Measurements from ENCODE around the gene MICAL2. TPM values are rescaled to one million over a fixed set of nuclear protein-coding genes. Genes with fewer than 3 reads are reported as not detected.

The MICAL2 gene
- total RNA-seq, 1 experiment from 2014 or later: 53.4 TPM

GRCh38 chr11:12188548-12189317 lies 78.3 kb downstream of the MICAL2 start:
- no peak for DNase-seq (ENCODE audit: low spot score)

DNA sequence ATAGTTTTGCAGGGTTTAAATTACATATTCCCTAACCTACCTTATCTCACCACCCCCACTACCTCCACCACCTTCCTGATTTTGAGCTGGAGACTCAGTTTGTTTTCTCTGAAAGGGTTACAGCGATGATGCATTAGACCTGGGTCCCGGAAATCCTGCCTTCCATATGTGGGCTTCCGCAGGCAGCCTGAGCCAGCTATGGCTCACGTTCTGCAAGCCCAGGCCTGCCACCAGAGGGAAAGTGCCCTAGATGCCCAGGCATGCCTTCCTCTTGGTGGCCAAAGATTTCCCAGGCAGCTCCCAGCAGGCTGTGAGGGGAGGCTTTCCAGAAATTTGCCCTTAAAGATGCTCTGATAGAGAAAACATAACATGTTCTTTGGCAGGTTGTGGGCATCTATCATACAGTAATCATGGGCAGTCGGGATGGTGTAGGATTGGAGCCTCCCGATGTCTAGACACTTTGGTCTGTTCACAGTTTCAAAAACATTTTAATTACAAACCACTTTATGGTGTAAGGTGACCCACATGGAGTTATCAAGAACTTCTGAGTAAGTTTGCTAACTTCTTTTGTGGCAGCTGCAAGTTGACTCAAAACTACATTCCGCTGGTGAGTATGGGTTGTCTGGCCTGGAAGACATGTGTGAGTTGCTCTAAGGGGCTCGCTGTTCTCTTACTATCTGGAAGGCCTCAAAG lies 79.3 kb downstream of the MICAL2 start:
- no peak for DNase-seq (ENCODE audit: low spot score)

GRCh38 chr11:12190511-12190910 lies 80.1 kb downstream of the MICAL2 start:
- DNase-seq (ENCODE audit: low spot score): no peak

DNA sequence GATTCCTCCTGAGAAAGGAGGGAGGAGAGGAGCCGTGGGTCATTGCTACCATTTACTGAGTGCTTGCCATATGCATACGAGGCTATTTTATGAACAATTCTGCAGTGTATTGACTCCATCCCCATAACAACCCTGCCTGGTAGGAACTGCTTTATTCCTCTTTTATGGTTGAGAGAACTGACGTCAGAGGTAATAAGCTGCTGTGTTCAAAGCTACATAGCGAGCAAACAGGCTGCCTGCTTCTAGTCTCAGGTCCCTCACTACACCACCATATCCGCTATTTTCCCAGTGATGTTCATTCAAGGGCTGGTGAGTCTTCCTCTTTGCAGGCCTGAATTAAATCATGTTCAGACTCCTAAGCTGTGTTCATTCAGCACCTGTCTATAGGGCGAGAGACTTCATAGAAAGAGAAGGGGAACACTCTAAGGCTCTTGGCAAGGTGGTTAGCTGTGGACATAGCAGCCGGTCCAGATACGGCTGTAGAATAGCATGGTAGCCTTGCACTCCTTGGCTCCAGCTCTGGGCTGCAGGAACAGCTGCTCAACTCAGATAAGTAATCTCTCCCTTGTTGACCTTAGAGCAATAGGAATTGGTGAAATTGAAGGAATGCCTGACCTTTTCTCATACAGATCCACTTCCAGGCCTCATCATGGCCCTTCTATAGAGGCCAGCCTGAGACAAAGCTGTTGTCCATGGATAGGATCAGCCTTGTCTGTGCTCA lies 82.6 kb downstream of the MICAL2 start:
- no peak for DNase-seq (ENCODE audit: low spot score)

DNA sequence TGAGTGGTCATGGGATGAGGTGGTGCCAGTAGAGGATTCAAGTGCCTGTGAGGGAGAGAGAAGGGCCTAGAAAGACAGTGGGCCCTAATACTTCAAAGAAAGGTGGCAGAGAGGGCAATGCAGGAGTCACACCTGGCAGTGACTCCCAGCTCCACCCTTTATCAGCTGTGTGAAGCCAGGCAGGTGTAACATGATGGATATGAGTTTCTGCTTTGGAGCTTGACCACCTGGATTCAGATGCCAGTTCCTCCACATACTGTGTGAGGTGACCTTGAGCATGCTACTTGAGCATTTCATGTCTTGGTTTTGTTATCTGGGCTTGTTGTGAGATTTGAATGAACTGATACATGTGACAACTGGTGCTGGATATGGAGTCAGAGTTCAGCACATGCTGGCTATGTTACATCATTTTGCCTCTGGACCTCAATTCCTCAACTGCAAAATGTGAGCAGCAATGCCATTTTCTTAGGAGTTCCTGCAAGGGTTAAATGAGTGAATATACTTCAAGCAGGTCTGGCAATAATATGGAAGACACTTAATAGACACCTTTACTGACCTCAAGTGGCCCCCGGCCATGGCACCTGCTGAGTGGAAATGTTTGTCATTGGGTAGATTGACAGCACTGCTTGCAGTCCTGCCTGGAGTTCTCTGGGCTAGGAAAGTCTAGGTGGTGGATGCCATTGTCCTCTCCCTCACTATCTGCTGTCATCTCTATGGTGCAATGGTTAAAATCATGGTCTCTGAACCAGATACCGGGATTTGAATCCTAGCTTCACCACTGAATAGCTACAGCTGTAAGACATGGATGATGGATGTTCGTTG lies 83.3 kb downstream of the MICAL2 start:
- no peak for DNase-seq (ENCODE audit: low spot score)

DNA sequence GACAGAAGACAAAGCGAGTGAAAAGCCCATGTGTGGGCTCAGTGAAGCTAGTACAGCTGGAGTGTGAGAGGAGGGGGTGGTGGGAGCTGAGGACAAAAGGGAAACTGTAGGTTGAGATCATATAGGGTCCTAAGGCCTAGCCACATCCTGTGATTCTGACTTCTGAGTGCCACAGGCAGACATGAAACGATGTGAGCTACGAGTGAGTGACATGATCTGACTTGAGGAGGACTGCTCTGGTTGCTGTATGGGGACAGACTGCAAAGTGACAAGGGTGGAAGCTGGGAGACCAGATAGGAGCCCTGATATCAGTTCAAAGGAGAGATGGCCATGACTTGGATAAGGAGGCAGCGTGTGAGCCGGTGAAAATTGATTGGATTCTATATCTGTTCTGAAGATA lies 85.4 kb downstream of the MICAL2 start:
- DNase-seq (ENCODE audit: low spot score): no peak

DNA sequence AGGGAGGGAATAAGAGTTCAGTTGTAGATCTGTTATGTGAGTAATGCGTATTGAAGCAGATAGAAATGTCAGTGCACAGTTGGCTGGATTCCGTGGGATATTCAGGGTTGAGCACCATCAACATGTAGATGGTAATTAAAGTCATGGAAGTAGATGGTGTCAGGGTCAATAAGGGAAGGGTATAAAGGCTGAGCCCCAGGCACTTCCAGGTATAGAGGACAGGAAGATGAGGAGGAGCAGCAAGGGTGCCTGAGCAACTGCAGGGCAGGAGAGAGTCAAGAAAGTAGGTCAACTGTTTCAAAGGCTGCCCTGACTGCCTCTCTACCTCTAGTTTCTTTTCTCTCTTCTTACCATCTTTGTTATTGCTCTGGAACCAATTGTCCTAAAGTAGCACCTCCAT lies 85.9 kb downstream of the MICAL2 start:
- no peak for DNase-seq (ENCODE audit: low spot score)

DNA sequence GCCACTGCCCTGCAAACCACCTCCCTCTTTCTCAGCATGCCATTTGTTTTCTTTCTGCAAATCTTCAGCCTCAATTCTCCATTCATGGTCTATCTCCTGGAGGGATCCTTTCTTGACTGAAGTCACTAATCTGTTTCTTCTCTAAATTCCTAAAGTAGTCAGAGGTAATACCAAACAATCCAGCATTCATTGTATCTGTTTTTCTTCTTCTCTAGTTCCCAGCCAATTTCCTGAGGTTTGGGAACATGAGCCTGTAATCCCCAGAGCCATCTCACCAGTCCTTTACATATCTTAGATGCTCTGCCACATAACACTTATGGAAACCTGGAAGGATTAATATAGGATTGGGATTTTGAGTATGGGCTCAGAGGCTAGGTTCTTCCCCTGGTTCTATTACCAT lies 86.5 kb downstream of the MICAL2 start:
- DNase-seq (ENCODE audit: low spot score): no peak

DNA sequence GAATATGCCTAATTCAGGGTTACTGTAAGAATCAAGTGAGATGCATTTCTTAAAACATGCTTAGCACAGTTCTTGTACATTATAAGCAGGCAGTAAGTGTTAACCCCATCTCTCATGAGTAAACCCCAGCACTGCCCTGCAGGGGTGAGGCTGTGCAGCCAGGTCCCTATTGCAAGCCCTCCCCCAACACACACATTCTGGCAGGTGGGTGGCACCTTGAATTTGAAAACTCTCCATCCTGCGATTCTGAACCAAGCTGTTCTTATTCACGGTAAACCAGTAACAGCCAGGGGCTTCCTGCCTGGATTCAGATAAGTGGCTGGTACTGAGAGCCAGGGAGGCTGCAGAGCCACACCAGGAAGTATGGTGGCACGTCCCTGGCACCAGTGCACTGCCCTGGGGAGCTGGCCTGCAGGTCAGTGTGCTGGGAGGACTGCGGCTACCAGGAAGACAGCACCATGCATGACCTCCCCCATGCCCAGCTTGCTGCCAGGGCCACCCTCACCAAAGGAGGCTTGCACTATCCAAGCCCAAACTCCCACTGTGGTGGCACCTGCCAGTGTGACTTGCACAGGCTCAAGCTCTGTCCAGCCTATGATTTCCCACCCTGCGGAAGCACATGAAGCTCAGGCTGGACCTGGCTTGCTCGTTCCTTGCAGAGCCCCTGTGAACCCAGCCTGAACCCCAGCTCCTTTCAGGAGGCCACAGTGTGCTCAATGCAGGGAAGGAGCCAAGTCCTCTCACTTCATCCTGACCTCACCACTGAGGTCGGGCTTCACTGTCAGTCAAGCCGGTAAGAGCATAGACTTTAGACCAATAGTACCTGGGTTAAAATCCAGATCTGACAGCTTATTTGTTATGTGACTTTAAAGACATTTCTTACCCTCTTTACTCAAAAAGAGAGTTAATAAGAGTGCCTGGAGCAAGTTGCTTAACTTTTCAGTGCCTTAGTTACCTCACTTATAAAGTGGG lies 88.1 kb downstream of the MICAL2 start:
- no peak for DNase-seq (ENCODE audit: low spot score)

- no peak for DNase-seq (ENCODE audit: low spot score)
Measured at GRCh38 chr11:12199231-12199948, 89.0 kb downstream of the MICAL2 start.

- peak; percentile 51 for DNase-seq (ENCODE audit: low spot score)
Measured at GRCh38 chr11:12200279-12200990, 90.0 kb downstream of the MICAL2 start.

DNA sequence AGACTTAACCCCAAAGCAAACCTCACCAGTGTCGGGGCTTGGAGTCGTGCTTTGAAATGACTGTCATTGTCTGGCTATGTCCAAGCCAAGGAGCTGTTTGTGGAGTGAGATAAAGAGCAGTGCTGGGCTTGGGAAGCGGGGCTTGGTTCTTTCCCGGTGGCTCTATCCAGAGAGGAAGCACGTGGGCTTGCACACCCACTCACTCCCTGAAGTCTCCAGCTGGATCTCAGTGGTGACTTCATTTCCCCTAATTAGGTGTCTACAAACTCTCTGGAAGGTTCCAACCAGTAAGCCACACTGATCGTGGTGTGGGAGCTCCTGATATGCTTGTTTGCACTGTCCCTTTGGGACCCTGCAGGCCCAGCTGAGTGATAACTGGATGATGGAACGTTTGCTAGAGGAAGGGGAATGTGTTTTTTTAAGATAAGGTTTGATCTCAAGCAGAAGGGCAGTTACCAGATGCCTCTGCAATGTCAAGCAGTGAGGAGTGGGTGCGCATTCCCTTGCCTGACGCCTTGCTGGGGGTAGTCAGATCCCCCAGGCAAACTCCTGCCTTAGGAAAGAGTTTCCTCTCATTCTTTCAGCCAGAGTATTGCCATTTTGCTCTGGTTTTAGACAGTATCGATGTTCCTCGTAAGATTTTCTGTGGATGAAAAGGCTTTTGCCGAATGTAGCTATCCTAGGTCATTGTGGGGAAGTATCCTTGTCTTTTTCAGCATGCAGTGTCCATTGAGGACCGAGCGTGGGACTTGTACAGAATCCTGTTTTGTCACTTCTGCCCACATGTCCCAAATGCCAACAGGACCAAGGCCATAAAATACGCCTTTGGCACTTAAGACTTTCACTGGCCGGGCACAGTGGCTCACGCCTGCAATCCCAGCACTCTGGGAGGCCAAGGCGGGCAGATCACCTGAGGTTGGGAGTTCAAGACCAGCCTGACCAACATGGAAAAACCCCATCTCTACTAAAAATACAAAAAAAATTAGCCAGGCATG lies 90.9 kb downstream of the MICAL2 start:
- peak; percentile 58 for DNase-seq (ENCODE audit: low spot score)

DNA sequence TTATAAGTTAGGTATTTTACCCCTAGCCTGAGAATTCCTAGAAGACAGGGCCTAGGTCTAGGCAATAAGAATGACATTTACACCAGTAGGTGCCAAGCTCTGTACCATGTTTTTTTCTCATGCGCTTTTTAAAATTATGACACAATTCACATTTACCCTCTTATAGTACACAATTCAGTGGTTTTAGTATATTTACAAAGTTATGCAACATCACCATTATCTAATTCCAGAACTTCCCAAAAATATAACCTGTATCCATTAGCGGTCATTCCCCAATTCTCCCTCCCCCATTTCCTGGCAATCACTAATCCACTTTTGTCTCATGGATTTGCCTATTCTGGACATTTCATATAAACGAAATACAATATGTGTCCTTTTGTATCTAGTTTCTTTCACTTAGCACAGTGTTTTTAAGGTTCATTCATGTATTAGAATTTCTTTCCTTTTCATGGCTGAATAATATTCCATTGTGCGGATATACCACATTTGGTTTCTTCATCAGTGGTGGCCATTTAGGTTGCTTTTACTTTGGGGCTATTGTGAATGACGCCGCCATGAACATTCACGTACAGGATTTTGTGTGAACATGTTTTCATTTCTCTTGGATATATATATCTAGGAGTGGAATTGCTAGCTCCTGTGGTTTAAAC lies 92.4 kb downstream of the MICAL2 start:
- DNase-seq (ENCODE audit: low spot score): no peak

DNA sequence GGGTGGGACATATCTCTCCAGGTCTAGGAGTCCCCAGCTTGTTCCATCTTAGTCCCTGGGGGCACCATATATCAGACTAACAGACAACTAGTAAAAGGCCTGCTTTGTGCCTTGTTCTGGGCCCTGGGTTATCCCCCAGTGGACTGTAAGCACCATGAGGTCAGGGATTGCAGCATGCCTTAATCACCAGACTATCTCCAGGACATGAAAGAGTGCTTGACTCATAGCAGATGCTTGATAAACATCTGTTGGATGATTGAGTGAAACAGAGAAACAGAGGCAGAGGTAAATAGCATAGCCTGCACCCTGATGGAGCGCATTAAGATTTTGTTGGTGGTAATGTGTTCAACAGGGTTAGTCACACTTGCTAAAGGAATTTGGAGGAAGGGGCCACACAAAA lies 94.1 kb downstream of the MICAL2 start:
- no peak for DNase-seq (ENCODE audit: low spot score)

- DNase-seq (ENCODE audit: low spot score): no peak
Measured at GRCh38 chr11:12205330-12205729, 94.9 kb downstream of the MICAL2 start.

DNA sequence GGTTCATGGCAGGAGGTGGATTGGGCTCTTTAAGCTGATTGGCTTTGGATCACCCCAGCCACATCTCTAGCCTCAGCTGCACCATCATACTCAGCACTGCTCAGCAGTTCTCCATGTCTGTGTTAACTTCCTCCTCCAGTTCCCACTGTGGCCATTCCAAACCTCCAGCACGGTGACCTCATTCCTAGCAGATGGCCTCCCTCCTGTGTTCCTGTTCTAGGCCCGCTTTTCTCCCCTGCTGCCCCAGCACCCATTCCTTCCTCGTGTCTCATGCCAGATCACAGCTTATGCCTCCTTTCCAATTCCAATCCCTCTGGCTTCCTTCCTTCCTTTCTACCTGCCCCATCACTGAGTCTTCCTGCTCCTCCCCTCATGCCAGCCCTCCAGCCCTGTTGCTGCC lies 96.1 kb downstream of the MICAL2 start:
- no peak for DNase-seq (ENCODE audit: low spot score)

- DNase-seq (ENCODE audit: low spot score): no peak
Measured at GRCh38 chr11:12207384-12208150, 97.2 kb downstream of the MICAL2 start.
